Neural cell (in vitro differentiated cells): ENCODE measurements around the gene TBC1D14. TPM values are rescaled to one million over a fixed set of nuclear protein-coding genes. Genes with fewer than 3 reads are reported as not detected.

Source experiments
- H2AFZ ChIP-seq: fragments of 200-600, 300-800 bp; sonication (generic), shearing (Covaris generic); 2 replicates; pipeline ENCODE4 v1.6.0; 2014; ENCODE audit warnings: low read depth, mild to moderate bottlenecking, antibody characterized with exemption, low read length, moderate library complexity
- H3F3A ChIP-seq: fragments of 200-600 bp; shearing (Covaris generic); 2 replicates; pipeline ENCODE4 v1.6.1; 2016; ENCODE audit warnings: mild to moderate bottlenecking, moderate library complexity, mixed read lengths, antibody characterized with exemption, low read length; ENCODE audit not compliant: insufficient read depth, poor library complexity, severe bottlenecking
- H3K27ac ChIP-seq: fragments of 200-600, 300-800 bp; sonication (generic), shearing (Covaris generic); 2 replicates; pipeline ENCODE4 v1.5.1; 2014; ENCODE audit warnings: mild to moderate bottlenecking, low read length, moderate library complexity
- H3K27me3 ChIP-seq: fragments of 300-800, 200-600 bp; sonication (generic), shearing (Covaris generic); 2 replicates; pipeline ENCODE4 v1.6.0; 2014; ENCODE audit warnings: mild to moderate bottlenecking, low read depth, low read length, moderate library complexity; ENCODE audit not compliant: insufficient read depth
- H3K36me3 ChIP-seq: fragments of 300-800, 200-600 bp; sonication (generic), shearing (Covaris generic); 2 replicates; pipeline ENCODE4 v1.5.1; 2014; ENCODE audit warnings: mild to moderate bottlenecking, antibody characterized with exemption, low read length, moderate library complexity; ENCODE audit not compliant: insufficient read depth
- H3K4me2 ChIP-seq: fragments of 300-800, 200-600 bp; sonication (generic), shearing (Covaris generic); 2 replicates; pipeline ENCODE4 v1.6.0; 2014; ENCODE audit warnings: mild to moderate bottlenecking, low read length
- H3K4me3 ChIP-seq: fragments of 300-800, 200-600 bp; sonication (generic), shearing (Covaris generic); 2 replicates; pipeline ENCODE4 v1.5.1; 2014; ENCODE audit warnings: mild to moderate bottlenecking, low read length, moderate library complexity
- H3K79me2 ChIP-seq: fragments of 200-600 bp; shearing (Covaris generic); replicated peaks from 2 replicates; pipeline ENCODE4 v1.6.0; 2014; ENCODE audit warnings: mild to moderate bottlenecking, low read length, moderate library complexity; ENCODE audit not compliant: insufficient read depth
- H3K9ac ChIP-seq: fragments of 300-800, 200-600 bp; sonication (generic), shearing (Covaris generic); 2 replicates; pipeline ENCODE4 v1.6.1; 2016; ENCODE audit warnings: mild to moderate bottlenecking, low read length, mixed read lengths
- H3K9me2 ChIP-seq: fragments of 200-600 bp; shearing (Covaris generic); 2 replicates; pipeline ENCODE4 v1.6.1; 2016; ENCODE audit warnings: mild to moderate bottlenecking, low read length, mixed read lengths; ENCODE audit not compliant: insufficient read depth
- H3K9me3 ChIP-seq: fragments of 200-600, 300-800 bp; sonication (generic), shearing (Covaris generic); 2 replicates; pipeline ENCODE4 v1.6.1; 2016; ENCODE audit warnings: mild to moderate bottlenecking, mixed run types, low read length, moderate library complexity, mixed read lengths
- H4K20me1 ChIP-seq: fragments of 200-600 bp; shearing (Covaris generic); 2 replicates; pipeline ENCODE4 v1.6.1; 2016; ENCODE audit warnings: mild to moderate bottlenecking, mixed run types; ENCODE audit not compliant: insufficient read depth
- EP300 ChIP-seq: fragments of 450-650 bp; conservative IDR thresholded peaks from 2 replicates; pipeline ENCODE4 v1.6.1; 2014; ENCODE audit warnings: antibody characterized with exemption, mild to moderate bottlenecking, moderate library complexity; ENCODE audit not compliant: poor library complexity, severe bottlenecking
- EZH2 ChIP-seq: fragments of 200-600, 300-800 bp; shearing (Covaris generic), sonication (generic); IDR thresholded peaks from 2 replicates; pipeline ENCODE4 v1.6.1; 2014; ENCODE audit warnings: antibody characterized with exemption, low read length, borderline replicate concordance, mild to moderate bottlenecking; ENCODE audit not compliant: insufficient read depth, poor library complexity, severe bottlenecking
- MXI1 ChIP-seq: fragments of 450-650 bp; conservative IDR thresholded peaks from 2 replicates; pipeline ENCODE4 v1.6.1; 2014; ENCODE audit warnings: antibody characterized with exemption, mild to moderate bottlenecking; ENCODE audit not compliant: poor library complexity, severe bottlenecking
- POLR2AphosphoS5 ChIP-seq: IDR thresholded peaks from 2 replicates; pipeline ENCODE4 v1.6.1; 2012
- RAD21 ChIP-seq: fragments of 450-650 bp; conservative IDR thresholded peaks from 2 replicates; pipeline ENCODE4 v1.6.1; 2014; ENCODE audit warnings: antibody characterized with exemption, mild to moderate bottlenecking, moderate library complexity
- SMC3 ChIP-seq: fragments of 450-650 bp; conservative IDR thresholded peaks from 2 replicates; pipeline ENCODE4 v1.6.1; 2014; ENCODE audit warnings: antibody characterized with exemption, mild to moderate bottlenecking, moderate library complexity; ENCODE audit not compliant: poor library complexity
- TAF1 ChIP-seq: IDR thresholded peaks from 2 replicates; pipeline ENCODE4 v1.6.1; 2012; ENCODE audit warnings: low read depth
- polyA plus RNA-seq: library from polyadenylated mRNA; depleted of rRNA; stranded (reverse); fragments of >200 nt; gene quantifications from 2 replicates; pipeline ENCODE4 v1.2.3, GENCODE V29; 2014
- TF ChIP-seq, protein P1 (sequence below): IDR thresholded peaks from 2 replicates; pipeline ENCODE4 v1.6.1; 2012; ENCODE audit warnings: borderline replicate concordance
- TF ChIP-seq, protein P2 (sequence below): fragments of 450-650 bp; IDR thresholded peaks from 2 replicates; pipeline ENCODE4 v1.5.1; 2014; ENCODE audit warnings: antibody characterized with exemption, mild to moderate bottlenecking, moderate library complexity; ENCODE audit not compliant: poor library complexity, severe bottlenecking

The TBC1D14 gene
- polyA plus RNA-seq, 1 donor from 2014 or later, result 125 TPM

DNA sequence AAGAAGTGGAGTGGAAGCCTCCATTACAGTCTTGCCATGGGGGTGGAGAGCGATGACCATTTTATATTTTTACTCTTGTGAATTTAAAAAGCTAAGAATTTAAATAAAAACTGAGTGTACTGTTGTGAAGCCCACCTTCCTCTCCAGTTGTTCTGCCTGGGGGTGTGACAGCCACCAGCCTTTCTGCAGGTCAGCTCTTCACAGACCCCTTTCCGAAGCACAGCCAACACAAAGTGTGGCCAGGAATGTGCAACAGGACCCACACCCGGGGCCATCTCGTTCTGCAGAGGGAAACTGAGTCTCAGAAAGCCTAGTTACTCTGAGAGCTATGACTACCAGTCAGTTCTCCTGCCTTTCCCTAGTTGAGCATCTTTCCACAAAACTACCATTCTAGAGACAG, 156.9 kb downstream of the TBC1D14 start:
- no peaks in the 10 kb centered on the region for H3F3A ChIP-seq
- peak overlapping the region; percentile 80 for H3K4me2 ChIP-seq
- peak overlapping the region; percentile 98 for H3K4me3 ChIP-seq
- no peaks in the 10 kb centered on the region for H3K27me3 ChIP-seq
- H3K9me2 ChIP-seq, result no peaks in the 10 kb centered on the region
- peaks cover 6% of the 10 kb centered on the region for H3K36me3 ChIP-seq
- no peaks in the 10 kb centered on the region for H4K20me1 ChIP-seq
- H2AFZ ChIP-seq, result no peak overlapping the region
- no peak overlapping the region for H3K9ac ChIP-seq
- H3K79me2 ChIP-seq, result peaks cover 12% of the 10 kb centered on the region
- H3K27ac ChIP-seq, result no peak overlapping the region
- H3K9me3 ChIP-seq, result no peaks in the 10 kb centered on the region
- TF ChIP-seq POLR2AphosphoS5, result no peak
- no peak for TF ChIP-seq SMC3
- no peak for TF ChIP-seq MXI1
- TF ChIP-seq, protein P1, sequence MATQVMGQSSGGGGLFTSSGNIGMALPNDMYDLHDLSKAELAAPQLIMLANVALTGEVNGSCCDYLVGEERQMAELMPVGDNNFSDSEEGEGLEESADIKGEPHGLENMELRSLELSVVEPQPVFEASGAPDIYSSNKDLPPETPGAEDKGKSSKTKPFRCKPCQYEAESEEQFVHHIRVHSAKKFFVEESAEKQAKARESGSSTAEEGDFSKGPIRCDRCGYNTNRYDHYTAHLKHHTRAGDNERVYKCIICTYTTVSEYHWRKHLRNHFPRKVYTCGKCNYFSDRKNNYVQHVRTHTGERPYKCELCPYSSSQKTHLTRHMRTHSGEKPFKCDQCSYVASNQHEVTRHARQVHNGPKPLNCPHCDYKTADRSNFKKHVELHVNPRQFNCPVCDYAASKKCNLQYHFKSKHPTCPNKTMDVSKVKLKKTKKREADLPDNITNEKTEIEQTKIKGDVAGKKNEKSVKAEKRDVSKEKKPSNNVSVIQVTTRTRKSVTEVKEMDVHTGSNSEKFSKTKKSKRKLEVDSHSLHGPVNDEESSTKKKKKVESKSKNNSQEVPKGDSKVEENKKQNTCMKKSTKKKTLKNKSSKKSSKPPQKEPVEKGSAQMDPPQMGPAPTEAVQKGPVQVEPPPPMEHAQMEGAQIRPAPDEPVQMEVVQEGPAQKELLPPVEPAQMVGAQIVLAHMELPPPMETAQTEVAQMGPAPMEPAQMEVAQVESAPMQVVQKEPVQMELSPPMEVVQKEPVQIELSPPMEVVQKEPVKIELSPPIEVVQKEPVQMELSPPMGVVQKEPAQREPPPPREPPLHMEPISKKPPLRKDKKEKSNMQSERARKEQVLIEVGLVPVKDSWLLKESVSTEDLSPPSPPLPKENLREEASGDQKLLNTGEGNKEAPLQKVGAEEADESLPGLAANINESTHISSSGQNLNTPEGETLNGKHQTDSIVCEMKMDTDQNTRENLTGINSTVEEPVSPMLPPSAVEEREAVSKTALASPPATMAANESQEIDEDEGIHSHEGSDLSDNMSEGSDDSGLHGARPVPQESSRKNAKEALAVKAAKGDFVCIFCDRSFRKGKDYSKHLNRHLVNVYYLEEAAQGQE, result no peak
- TF ChIP-seq, protein P2, sequence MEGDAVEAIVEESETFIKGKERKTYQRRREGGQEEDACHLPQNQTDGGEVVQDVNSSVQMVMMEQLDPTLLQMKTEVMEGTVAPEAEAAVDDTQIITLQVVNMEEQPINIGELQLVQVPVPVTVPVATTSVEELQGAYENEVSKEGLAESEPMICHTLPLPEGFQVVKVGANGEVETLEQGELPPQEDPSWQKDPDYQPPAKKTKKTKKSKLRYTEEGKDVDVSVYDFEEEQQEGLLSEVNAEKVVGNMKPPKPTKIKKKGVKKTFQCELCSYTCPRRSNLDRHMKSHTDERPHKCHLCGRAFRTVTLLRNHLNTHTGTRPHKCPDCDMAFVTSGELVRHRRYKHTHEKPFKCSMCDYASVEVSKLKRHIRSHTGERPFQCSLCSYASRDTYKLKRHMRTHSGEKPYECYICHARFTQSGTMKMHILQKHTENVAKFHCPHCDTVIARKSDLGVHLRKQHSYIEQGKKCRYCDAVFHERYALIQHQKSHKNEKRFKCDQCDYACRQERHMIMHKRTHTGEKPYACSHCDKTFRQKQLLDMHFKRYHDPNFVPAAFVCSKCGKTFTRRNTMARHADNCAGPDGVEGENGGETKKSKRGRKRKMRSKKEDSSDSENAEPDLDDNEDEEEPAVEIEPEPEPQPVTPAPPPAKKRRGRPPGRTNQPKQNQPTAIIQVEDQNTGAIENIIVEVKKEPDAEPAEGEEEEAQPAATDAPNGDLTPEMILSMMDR, result no peak

DNA sequence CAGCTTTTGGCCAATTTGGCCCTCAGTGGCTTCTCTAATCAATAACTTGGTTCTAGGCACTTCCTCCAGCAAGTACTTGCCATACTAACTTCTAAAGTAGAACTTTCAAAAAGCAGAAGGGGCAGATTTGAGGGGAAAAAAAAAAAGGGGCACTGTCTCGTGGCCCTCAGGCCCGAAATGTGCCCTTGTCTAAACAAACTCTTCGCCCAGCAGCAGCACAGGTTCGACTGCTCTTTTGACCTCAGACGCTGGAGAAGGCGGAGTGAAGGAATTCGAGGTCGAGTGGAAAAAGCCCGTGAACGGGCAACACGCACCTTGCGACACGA, 157.5 kb downstream of the TBC1D14 start:
- Histone ChIP-seq H3K79me2 (peaks cover 12% of the 10 kb centered on the region), H3K4me3 (peak overlapping the region; percentile 98)

DNA sequence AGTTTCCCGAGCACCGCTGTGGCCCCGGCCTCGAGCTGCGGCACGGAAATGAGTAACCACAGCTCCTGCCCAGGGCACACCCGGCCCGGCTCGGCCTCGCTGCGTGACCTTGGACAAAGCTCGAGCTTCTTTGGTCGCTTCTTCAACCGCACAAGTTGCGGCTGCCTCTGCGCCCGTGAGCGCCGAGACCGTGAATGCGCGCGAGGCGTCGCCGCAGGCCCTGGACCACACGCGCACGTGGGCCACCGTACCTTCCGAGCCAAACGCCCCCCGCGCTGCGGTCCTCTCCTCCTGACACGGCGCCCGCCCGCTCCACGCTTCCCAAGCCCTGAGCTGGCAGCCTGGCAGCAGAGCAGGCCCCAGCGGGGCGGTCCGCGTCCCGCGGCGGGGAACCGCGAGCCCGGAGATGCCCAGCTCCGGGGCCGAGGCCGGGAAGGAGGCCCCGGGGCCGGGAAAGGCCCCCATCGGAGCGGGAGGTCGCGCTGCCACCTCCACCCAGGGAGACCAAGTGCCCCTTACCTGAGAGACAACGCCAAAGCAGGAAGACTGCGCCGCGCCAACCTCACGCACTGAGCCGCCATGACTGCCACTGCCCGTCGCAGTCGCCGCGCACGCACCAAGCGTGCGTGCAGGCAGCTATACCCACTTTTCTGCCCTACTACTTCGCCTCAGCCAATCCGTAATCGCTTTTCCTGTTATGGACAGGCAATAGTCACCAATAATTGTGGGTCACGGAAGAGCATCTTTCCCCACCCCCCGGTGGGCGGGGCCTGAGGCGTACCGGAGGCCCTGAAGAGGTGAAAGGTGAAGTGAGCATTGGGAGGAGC, 158.0 kb downstream of the TBC1D14 start, which contains the start of gene GRPEL1:
Gene GRPEL1 (minus strand): TSS at position 613 of the 827 bp plus-strand sequence. CDS start 32 bp downstream, at position 581.
- Histone ChIP-seq H3K9me2 (no peaks in the 10 kb centered on the region), H3K79me2 (peaks cover 12% of the 10 kb centered on the region), H3K27ac (peak within 1 kb of the TSS; percentile 72), H3F3A (no peaks in the 10 kb centered on the region), H3K9me3 (no peaks in the 10 kb centered on the region), H3K36me3 (peaks cover 6% of the 10 kb centered on the region), H4K20me1 (no peaks in the 10 kb centered on the region), H3K9ac (peak within 1 kb of the TSS; percentile 75), H3K27me3 (no peaks in the 10 kb centered on the region), H3K4me2 (peak within 1 kb of the TSS; percentile 80), H3K4me3 (peak within 1 kb of the TSS; percentile 98), H2AFZ (peak within 1 kb of the TSS; percentile 40)
- peak; percentile 96 for TF ChIP-seq MXI1
- TF ChIP-seq, protein P2, result no peak
- TF ChIP-seq TAF1, result no peak
- no peak for TF ChIP-seq EZH2
- TF ChIP-seq, protein P1, result peak; percentile 15
- TF ChIP-seq SMC3, result peak; percentile 50
- TF ChIP-seq RAD21, result peak; percentile 30
- TF ChIP-seq EP300, result peak; percentile 42
- TF ChIP-seq POLR2AphosphoS5, result peak; percentile 85

More for the DNA sequence above, 157.5 kb downstream of the TBC1D14 start:
- Histone ChIP-seq H3K9ac (peak overlapping the region; percentile 75), H3K4me2 (peak overlapping the region; percentile 80), H3K9me3 (no peaks in the 10 kb centered on the region), H3F3A (no peaks in the 10 kb centered on the region), H4K20me1 (no peaks in the 10 kb centered on the region), H3K9me2 (no peaks in the 10 kb centered on the region), H3K36me3 (peaks cover 6% of the 10 kb centered on the region), H3K27me3 (no peaks in the 10 kb centered on the region), H3K27ac (no peak overlapping the region), H2AFZ (no peak overlapping the region)
- TF ChIP-seq MXI1 (no peak), POLR2AphosphoS5 (no peak)
